Activated naive CD8-positive, alpha-beta T cell treated with anti-CD3 and anti-CD28 coated beads, Interleukin-2, amount 50 U/mL, for 24 hours (primary cell): ENCODE data around the gene ENPP7.

Source experiments
- ATAC-seq: fragments of 150-1000 bp; cut with Tn5 transposase; one replicate; pipeline ENCODE4 v1.10.0; 2021
- DNase-seq: peaks from one replicate; pipeline ENCODE4 v3.0.0; 2021
- H3K27ac Mint-ChIP-seq: one replicate; pipeline ENCODE4 v1.8.0; 2021; ENCODE audit warnings: mild to moderate bottlenecking, mixed read lengths
- H3K27me3 Mint-ChIP-seq: one replicate; pipeline ENCODE4 v1.8.0; 2021; ENCODE audit warnings: mixed read lengths
- H3K36me3 Mint-ChIP-seq: one replicate; pipeline ENCODE4 v1.8.0; 2021; ENCODE audit warnings: low read depth, mixed read lengths
- H3K4me1 Mint-ChIP-seq: one replicate; pipeline ENCODE4 v1.8.0; 2021; ENCODE audit warnings: mixed read lengths
- H3K4me3 Mint-ChIP-seq: one replicate; pipeline ENCODE4 v1.8.0; 2021; ENCODE audit warnings: mild to moderate bottlenecking, moderate library complexity, mixed read lengths
- H3K9me3 Mint-ChIP-seq: one replicate; pipeline ENCODE4 v1.8.0; 2021; ENCODE audit warnings: mixed read lengths

Gene ENPP7

GRCh38 chr17:79730769-79731483 is at the start of gene ENPP7:
TSS of gene ENPP7 (plus strand) at chr17:79730943. CDS start at chr17:79731140, 197 bp downstream.
- Mint-ChIP-seq H3K36me3 (no peaks in the 10 kb centered on the region), H3K4me1 (peaks cover 9% of the 10 kb centered on the region), H3K9me3 (no peaks in the 10 kb centered on the region), H3K4me3 (no peak within 1 kb of the TSS), H3K27me3 (no peaks in the 10 kb centered on the region), H3K27ac (no peak within 1 kb of the TSS)
- no peak for ATAC-seq
- DNase-seq, result no peak

GRCh38 chr17:79681101-79681621 is 49.6 kb upstream of the ENPP7 start:
- ATAC-seq (no peak), DNase-seq (no peak)
- Mint-ChIP-seq H3K9me3 (no peaks in the 10 kb centered on the region), H3K27me3 (peaks cover 24% of the 10 kb centered on the region), H3K4me1 (no peaks in the 10 kb centered on the region), H3K36me3 (no peaks in the 10 kb centered on the region), H3K27ac (no peak overlapping the region), H3K4me3 (no peak overlapping the region)

- ATAC-seq, result no peak
- H3K27me3 Mint-ChIP-seq, result peaks cover 24% of the 10 kb centered on the region
Measured at GRCh38 chr17:79681628-79682261, 49.0 kb upstream of the ENPP7 start.

GRCh38 chr17:79683365-79683764 is 47.4 kb upstream of the ENPP7 start:
- Mint-ChIP-seq H3K9me3 (no peaks in the 10 kb centered on the region), H3K36me3 (no peaks in the 10 kb centered on the region), H3K4me1 (no peaks in the 10 kb centered on the region), H3K27me3 (peaks cover 24% of the 10 kb centered on the region), H3K27ac (no peak overlapping the region), H3K4me3 (no peak overlapping the region)
- no peak for ATAC-seq
- no peak for DNase-seq

More at GRCh38 chr17:79681628-79682261, 49.0 kb upstream of the ENPP7 start:
- Mint-ChIP-seq H3K36me3 (no peaks in the 10 kb centered on the region), H3K4me3 (no peak overlapping the region), H3K27ac (no peak overlapping the region), H3K9me3 (no peaks in the 10 kb centered on the region), H3K4me1 (no peaks in the 10 kb centered on the region)
- DNase-seq, result no peak

GRCh38 chr17:79684132-79684985 is 46.4 kb upstream of the ENPP7 start:
- no peak for DNase-seq
- ATAC-seq, result no peak
- Mint-ChIP-seq H3K9me3 (no peaks in the 10 kb centered on the region), H3K4me3 (no peak overlapping the region), H3K36me3 (no peaks in the 10 kb centered on the region), H3K27me3 (peaks cover 24% of the 10 kb centered on the region), H3K27ac (no peak overlapping the region), H3K4me1 (no peaks in the 10 kb centered on the region)

- no peaks in the 10 kb centered on the region for H3K9me3 Mint-ChIP-seq
- H3K27me3 Mint-ChIP-seq, result peaks cover 22% of the 10 kb centered on the region
- no peaks in the 10 kb centered on the region for H3K36me3 Mint-ChIP-seq
- DNase-seq (no peak), ATAC-seq (no peak)
- H3K4me3 Mint-ChIP-seq, result no peak overlapping the region
- no peaks in the 10 kb centered on the region for H3K4me1 Mint-ChIP-seq
- H3K27ac Mint-ChIP-seq, result no peak overlapping the region
Measured at GRCh38 chr17:79685121-79685520, 45.6 kb upstream of the ENPP7 start.

- Mint-ChIP-seq H3K36me3 (no peaks in the 10 kb centered on the region), H3K27me3 (peaks cover 15% of the 10 kb centered on the region), H3K4me1 (no peaks in the 10 kb centered on the region), H3K9me3 (no peaks in the 10 kb centered on the region), H3K4me3 (no peak overlapping the region), H3K27ac (no peak overlapping the region)
- ATAC-seq (no peak), DNase-seq (no peak)
Measured at GRCh38 chr17:79686476-79686875, 44.3 kb upstream of the ENPP7 start.

GRCh38 chr17:79690466-79690865 is 40.3 kb upstream of the ENPP7 start:
- Mint-ChIP-seq H3K36me3 (no peaks in the 10 kb centered on the region), H3K4me3 (no peak overlapping the region), H3K9me3 (no peaks in the 10 kb centered on the region), H3K27ac (no peak overlapping the region), H3K27me3 (peaks cover 7% of the 10 kb centered on the region), H3K4me1 (no peaks in the 10 kb centered on the region)
- DNase-seq, result no peak
- no peak for ATAC-seq

- ATAC-seq, result no peak
- Mint-ChIP-seq H3K36me3 (no peaks in the 10 kb centered on the region), H3K4me3 (no peak overlapping the region), H3K9me3 (no peaks in the 10 kb centered on the region), H3K27ac (no peak overlapping the region), H3K27me3 (peaks cover 5% of the 10 kb centered on the region), H3K4me1 (peaks cover 4% of the 10 kb centered on the region)
- DNase-seq, result no peak
Measured at GRCh38 chr17:79690988-79691836, 39.5 kb upstream of the ENPP7 start.

GRCh38 chr17:79691931-79692330 is 38.8 kb upstream of the ENPP7 start:
- Mint-ChIP-seq H3K27me3 (peaks cover 7% of the 10 kb centered on the region), H3K27ac (no peak overlapping the region), H3K36me3 (no peaks in the 10 kb centered on the region), H3K4me3 (no peak overlapping the region), H3K4me1 (peaks cover 4% of the 10 kb centered on the region), H3K9me3 (no peaks in the 10 kb centered on the region)
- no peak for DNase-seq
- no peak for ATAC-seq

GRCh38 chr17:79693419-79693818 is 37.3 kb upstream of the ENPP7 start:
- ATAC-seq, result no peak
- H3K4me1 Mint-ChIP-seq, result peaks cover 5% of the 10 kb centered on the region
- H3K4me3 Mint-ChIP-seq, result no peak overlapping the region
- no peak overlapping the region for H3K27ac Mint-ChIP-seq
- no peaks in the 10 kb centered on the region for H3K36me3 Mint-ChIP-seq
- no peaks in the 10 kb centered on the region for H3K9me3 Mint-ChIP-seq
- H3K27me3 Mint-ChIP-seq, result peaks cover 16% of the 10 kb centered on the region
- no peak for DNase-seq

- ATAC-seq (no peak), DNase-seq (no peak)
- H3K27ac Mint-ChIP-seq, result no peak overlapping the region
Measured at GRCh38 chr17:79695293-79695790, 35.4 kb upstream of the ENPP7 start.

GRCh38 chr17:79695797-79696609 is 34.7 kb upstream of the ENPP7 start:
- Mint-ChIP-seq H3K36me3 (no peaks in the 10 kb centered on the region), H3K4me1 (peaks cover 5% of the 10 kb centered on the region), H3K9me3 (no peaks in the 10 kb centered on the region), H3K27ac (no peak overlapping the region), H3K27me3 (peaks cover 18% of the 10 kb centered on the region), H3K4me3 (no peak overlapping the region)
- DNase-seq (no peak), ATAC-seq (no peak)

More at GRCh38 chr17:79695293-79695790, 35.4 kb upstream of the ENPP7 start:
- H3K9me3 Mint-ChIP-seq, result no peaks in the 10 kb centered on the region
- no peak overlapping the region for H3K4me3 Mint-ChIP-seq
- H3K4me1 Mint-ChIP-seq, result peaks cover 5% of the 10 kb centered on the region
- H3K36me3 Mint-ChIP-seq, result no peaks in the 10 kb centered on the region
- peaks cover 16% of the 10 kb centered on the region for H3K27me3 Mint-ChIP-seq
